Keratinocyte (primary cell): ENCODE data around the gene RETSAT. TPM values are rescaled to one million over a fixed set of nuclear protein-coding genes. Genes with fewer than 3 reads are reported as not detected.

Experiments used
- DNase-seq: peaks from one replicate; pipeline ENCODE4 v3.0.0-alpha.2; 2011; ENCODE audit warnings: low read depth, missing footprints, low spot score
- FAIRE-seq: peaks from 2 replicates; lab custom pipeline; 2011; peaks lifted over from hg19 to GRCh38; lab: Jason Lieb, UNC
- H2AFZ ChIP-seq: 2 replicates; pipeline ENCODE4 v1.6.0; 2012; ENCODE audit warnings: low read length, control low read depth, inconsistent platforms; ENCODE audit not compliant: control insufficient read depth
- H3K27ac ChIP-seq: 2 replicates; pipeline ENCODE4 v1.5.1; 2011; ENCODE audit warnings: low read length; ENCODE audit not compliant: control insufficient read depth, insufficient read depth
- H3K27me3 ChIP-seq: 3 replicates; pipeline ENCODE4 v1.6.0; 2011; ENCODE audit warnings: low read length; ENCODE audit not compliant: control insufficient read depth, insufficient read depth; ENCODE audit errors: extremely low read depth
- H3K36me3 ChIP-seq, 2 experiments: 2 replicates in 1 of 2; 3 replicates in 1 of 2; pipeline ENCODE4 v1.5.1; 2011; ENCODE audit warnings: low read length in 2 of 2, mild to moderate bottlenecking in 1 of 2; ENCODE audit not compliant: control insufficient read depth in 2 of 2, insufficient read depth in 2 of 2; ENCODE audit errors: extremely low read depth in 1 of 2
- H3K4me1 ChIP-seq: 3 replicates; pipeline ENCODE4 v1.5.1; 2011; ENCODE audit warnings: low read length; ENCODE audit not compliant: control insufficient read depth, insufficient read depth; ENCODE audit errors: extremely low read depth
- H3K4me2 ChIP-seq: 3 replicates; pipeline ENCODE4 v1.6.0; 2011; ENCODE audit warnings: low read depth, low read length; ENCODE audit not compliant: control insufficient read depth, insufficient read depth; ENCODE audit errors: extremely low read depth
- H3K4me3 ChIP-seq, 3 experiments: fragments of 200-600 bp in 1 of 3; sonication (generic) in 1 of 3; 2 replicates in 2 of 3; 3 replicates in 1 of 3; pipeline ENCODE4 v1.5.1; 2011 to 2016; ENCODE audit warnings: low read length in 3 of 3, mild to moderate bottlenecking in 3 of 3, control low read depth in 2 of 3, inconsistent platforms in 1 of 3, low read depth in 1 of 3, mixed read lengths in 1 of 3, mixed run types in 1 of 3, moderate library complexity in 1 of 3; ENCODE audit not compliant: control insufficient read depth in 2 of 3, insufficient read depth in 2 of 3; ENCODE audit errors: extremely low read depth in 1 of 3
- H3K79me2 ChIP-seq: 2 replicates; pipeline ENCODE4 v1.6.0; 2012; ENCODE audit warnings: low read length; ENCODE audit not compliant: control insufficient read depth, insufficient read depth
- H3K9ac ChIP-seq: 3 replicates; pipeline ENCODE4 v1.6.0; 2011; ENCODE audit warnings: low read length; ENCODE audit not compliant: control insufficient read depth, insufficient read depth; ENCODE audit errors: extremely low read depth
- H3K9me1 ChIP-seq: 3 replicates; pipeline ENCODE4 v1.6.0; 2011; ENCODE audit warnings: low read length; ENCODE audit not compliant: control insufficient read depth, insufficient read depth; ENCODE audit errors: extremely low read depth
- H3K9me3 ChIP-seq: 2 replicates; pipeline ENCODE4 v1.5.1; 2012; ENCODE audit warnings: low read depth, low read length; ENCODE audit not compliant: control insufficient read depth
- H4K20me1 ChIP-seq: 3 replicates; pipeline ENCODE4 v1.6.0; 2011; ENCODE audit warnings: low read length; ENCODE audit not compliant: control insufficient read depth, insufficient read depth; ENCODE audit errors: extremely low read depth
- CTCF ChIP-seq, 3 experiments: IDR thresholded peaks in 1 of 3; conservative IDR thresholded peaks in 1 of 3; optimal IDR thresholded peaks in 1 of 3; 2 replicates in 2 of 3; 3 replicates in 1 of 3; pipeline versions ENCODE3 to v1.5.1; 2011; ENCODE audit warnings: low read length in 3 of 3, mild to moderate bottlenecking in 3 of 3, moderate library complexity in 2 of 3, control low read depth in 1 of 3, inconsistent platforms in 1 of 3; ENCODE audit not compliant: insufficient read depth in 2 of 3; ENCODE audit errors: extremely low read depth in 1 of 3
- EZH2 ChIP-seq: IDR thresholded peaks from one replicate; pipeline ENCODE4 v1.6.1; 2012; ENCODE audit warnings: inconsistent platforms, mild to moderate bottlenecking, low read length, moderate library complexity
- dilution Hi-C: fragments of 300-500 bp; cut with MboI; formaldehyde crosslinking; loops from one replicate; pipeline ENCODE4 v1.7.0; 2020; ENCODE audit warnings: low sequenced_read_pairs; ENCODE audit not compliant: extremely low pct_ligation_motif_present
- polyA plus RNA-seq, 5 experiments: library from polyadenylated mRNA; depleted of rRNA in 3 of 5; stranded (reverse) in 3 of 5; stranded (forward) in 1 of 5; unstranded in 1 of 5; fragments of >200 nt; gene quantifications; 1 replicate in 1 of 5; 2 replicates in 3 of 5; 3 replicates in 1 of 5; pipeline versions ENCODE4 v1.2.1 to v1.2.3, GENCODE V29; 2011 to 2012; ENCODE audit warnings: missing spikeins in 2 of 5, low read depth in 1 of 5, low replicate concordance in 1 of 5

The RETSAT gene
- polyA plus RNA-seq, 1 donor (not counting 4 experiments of a cell fraction or from before 2014, with no cell fraction given): 74.0 TPM

DNA sequence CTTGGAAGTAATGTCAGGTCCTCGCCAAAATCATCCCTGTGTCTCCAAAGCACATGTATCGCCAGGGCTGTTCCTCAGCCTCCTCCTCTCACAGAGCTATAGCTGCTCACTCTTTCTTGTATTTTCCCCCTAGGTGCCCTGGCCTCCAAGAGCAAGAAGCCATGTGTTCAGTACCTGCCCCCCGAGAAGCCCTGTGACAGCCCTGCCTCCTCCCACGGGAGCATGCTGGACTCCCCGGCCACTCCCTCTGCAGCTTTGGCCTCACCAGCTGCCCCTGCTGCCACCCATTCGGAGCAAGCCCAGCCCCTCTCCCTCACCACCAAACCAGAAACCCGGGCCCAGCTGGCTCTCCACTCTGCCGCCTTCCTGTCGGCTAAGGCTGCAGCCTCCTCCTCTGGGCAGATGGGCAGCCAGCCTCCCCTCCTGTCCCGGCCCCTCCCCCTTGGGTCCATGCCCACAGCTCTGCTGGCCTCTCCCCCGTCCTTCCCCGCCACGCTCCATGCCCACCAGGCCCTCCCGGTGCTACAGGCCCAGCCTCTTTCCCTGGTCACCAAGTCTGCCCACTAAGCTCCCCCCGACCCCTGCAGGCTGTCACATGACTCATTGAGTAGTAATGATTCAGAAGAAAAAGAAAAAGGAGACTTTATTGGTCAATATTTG is 45.3 kb downstream of the RETSAT start:
- no peaks in the 10 kb centered on the region for H3K9me1 ChIP-seq
- no peak overlapping the region for H2AFZ ChIP-seq
- no peaks in the 10 kb centered on the region for H4K20me1 ChIP-seq
- no peak overlapping the region for H3K9ac ChIP-seq
- H3K79me2 ChIP-seq: no peaks in the 10 kb centered on the region
- no peaks in the 10 kb centered on the region for H3K27me3 ChIP-seq
- dilution Hi-C loops: no loop called here
- peaks cover 12% of the 10 kb centered on the region for H3K4me1 ChIP-seq
- no peak for FAIRE-seq
- H3K4me3 ChIP-seq: no peak overlapping the region
- H3K27ac ChIP-seq: no peak overlapping the region
- H3K9me3 ChIP-seq: no peaks in the 10 kb centered on the region
- peaks cover 0 to 24% of the 10 kb centered on the region in 2 experiments for H3K36me3 ChIP-seq
- no peak for DNase-seq
- no peak overlapping the region for H3K4me2 ChIP-seq
- TF ChIP-seq EZH2 (no peak), CTCF (optimal IDR thresholded peaks at IDR 0.05 in 1 of 3, IDR thresholded peaks at IDR 0.05 in 1 of 3, conservative IDR thresholded peaks at IDR 0.05 in 1 of 3; ENCODE audit: extremely low read depth in 1 of 3, insufficient read depth in 2 of 3, low read length in 3 of 3) (no peak)

DNA sequence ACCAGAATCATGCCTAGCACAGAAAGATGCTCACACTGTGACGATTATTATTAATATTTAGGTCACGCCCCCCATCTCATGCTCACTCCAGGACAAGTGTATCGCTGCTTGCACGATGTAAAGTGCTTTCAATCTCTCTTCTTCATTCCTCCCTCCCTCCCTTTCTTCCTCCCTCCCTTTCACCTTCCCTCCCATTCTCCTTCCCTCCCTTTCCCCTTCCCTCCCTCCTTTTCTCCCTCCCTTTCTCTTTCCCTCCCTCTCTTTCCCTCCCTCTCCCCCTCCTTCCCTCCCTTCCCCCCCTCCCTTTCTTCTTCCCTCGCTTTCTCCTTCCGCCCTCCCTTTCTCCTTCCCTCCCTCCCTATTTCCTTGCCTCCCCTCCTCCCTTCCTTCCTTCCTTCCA is 46.1 kb downstream of the RETSAT start:
- no peak overlapping the region for H3K4me3 ChIP-seq
- dilution Hi-C loops: no loop called here
- no peak overlapping the region for H3K9ac ChIP-seq
- no peaks in the 10 kb centered on the region for H3K79me2 ChIP-seq
- H3K4me2 ChIP-seq: no peak overlapping the region
- H3K9me1 ChIP-seq: no peaks in the 10 kb centered on the region
- FAIRE-seq: no peak
- no peak for DNase-seq
- TF ChIP-seq EZH2 (no peak), CTCF (optimal IDR thresholded peaks at IDR 0.05 in 1 of 3, IDR thresholded peaks at IDR 0.05 in 1 of 3, conservative IDR thresholded peaks at IDR 0.05 in 1 of 3; ENCODE audit: extremely low read depth in 1 of 3, insufficient read depth in 2 of 3, low read length in 3 of 3) (no peak)
- no peaks in the 10 kb centered on the region for H3K9me3 ChIP-seq
- no peaks in the 10 kb centered on the region for H3K27me3 ChIP-seq
- peaks cover 12% of the 10 kb centered on the region for H3K4me1 ChIP-seq
- no peak overlapping the region for H2AFZ ChIP-seq
- H3K27ac ChIP-seq: no peak overlapping the region
- no peaks in the 10 kb centered on the region for H4K20me1 ChIP-seq
- H3K36me3 ChIP-seq: peaks cover 0 to 29% of the 10 kb centered on the region in 2 experiments
